GM19099 (cell line): ENCODE results near the gene HOXD13.

Experiments
- POLR2A ChIP-seq: IDR thresholded peaks from 3 replicates; pipeline ENCODE4 v1.6.1; 2011; ENCODE audit warnings: low read depth; ENCODE audit not compliant: insufficient read length; ENCODE audit errors: extremely low read depth

HOXD13 gene

DNA sequence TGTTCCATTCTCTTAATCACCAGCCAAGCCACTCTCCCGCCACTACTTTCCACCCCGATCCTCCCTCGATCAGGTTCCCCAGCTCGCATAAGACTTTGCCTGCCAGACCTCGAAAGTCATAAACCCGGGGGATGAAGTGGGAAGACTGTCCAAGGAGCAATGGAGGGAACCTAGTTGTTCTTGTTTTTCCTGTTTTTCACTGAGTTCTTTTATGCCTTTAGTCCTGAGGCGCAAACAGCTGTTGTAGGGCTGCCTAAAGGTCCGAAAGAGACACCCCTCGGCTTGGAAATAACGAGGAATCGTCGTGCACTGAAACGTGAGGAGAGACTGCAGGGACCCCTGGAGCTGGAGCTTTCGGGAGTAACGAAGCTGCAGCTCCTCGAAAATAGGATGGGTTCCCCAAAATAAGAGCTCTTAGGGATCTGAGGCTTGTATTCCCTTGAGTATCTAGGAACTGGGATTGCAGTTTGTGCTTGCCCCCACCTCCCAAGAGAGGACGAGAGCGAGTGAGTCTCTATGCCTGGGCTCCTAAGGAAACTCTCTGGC lies 5.4 kb downstream of the HOXD13 start:
- TF ChIP-seq POLR2A, result no peak

DNA sequence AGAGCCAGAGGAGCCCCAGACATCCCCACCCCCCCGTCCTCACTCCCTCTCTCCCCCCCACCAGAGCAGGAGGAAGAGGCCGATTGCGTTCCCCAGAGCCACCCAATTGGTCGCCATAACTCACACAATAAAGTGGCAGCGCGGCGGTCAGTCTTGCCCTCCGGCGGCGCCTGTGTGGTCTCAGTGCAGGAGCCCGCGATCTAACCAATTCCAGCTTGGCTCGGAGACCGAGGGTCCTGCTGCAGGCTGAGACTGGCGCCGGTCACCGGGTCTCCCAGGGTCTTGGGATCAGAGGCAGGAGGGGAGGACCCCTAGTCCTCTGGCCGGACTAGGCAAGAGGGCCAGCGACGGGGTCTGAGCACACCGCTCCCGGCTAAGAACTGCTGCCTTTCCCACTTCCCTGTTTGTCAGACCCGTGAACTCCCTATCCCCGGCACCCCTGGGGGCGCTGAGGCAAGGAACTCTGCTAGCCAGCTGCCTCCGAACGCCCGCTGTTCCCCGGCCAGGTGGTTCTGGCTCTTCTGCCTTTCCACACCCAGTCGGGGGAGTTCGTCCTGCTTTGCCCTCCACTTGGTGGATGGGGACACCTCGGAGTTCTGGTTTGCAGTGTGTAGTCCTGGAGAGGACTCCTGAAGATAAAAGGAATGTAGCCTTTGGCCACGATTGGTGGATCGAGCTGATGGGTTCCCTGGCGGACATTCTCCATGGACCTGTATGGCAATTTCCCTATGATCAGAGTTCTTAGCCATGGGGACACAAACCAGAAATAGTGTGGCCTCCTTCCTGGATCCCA lies 6.0 kb downstream of the HOXD13 start:
- no peak for TF ChIP-seq POLR2A

- TF ChIP-seq POLR2A, result no peak
Measured at GRCh38 chr2:176099159-176099727, 6.7 kb downstream of the HOXD13 start.

- no peak for TF ChIP-seq POLR2A
Measured at GRCh38 chr2:176099728-176100546, 7.4 kb downstream of the HOXD13 start, which contains the start of gene HOXD12. HOXD12 (plus strand) TSS chr2:176099795; CDS start chr2:176099802, 7 bp downstream.

GRCh38 chr2:176100547-176101140 lies 8.1 kb downstream of the HOXD13 start:
- TF ChIP-seq POLR2A, result no peak

DNA sequence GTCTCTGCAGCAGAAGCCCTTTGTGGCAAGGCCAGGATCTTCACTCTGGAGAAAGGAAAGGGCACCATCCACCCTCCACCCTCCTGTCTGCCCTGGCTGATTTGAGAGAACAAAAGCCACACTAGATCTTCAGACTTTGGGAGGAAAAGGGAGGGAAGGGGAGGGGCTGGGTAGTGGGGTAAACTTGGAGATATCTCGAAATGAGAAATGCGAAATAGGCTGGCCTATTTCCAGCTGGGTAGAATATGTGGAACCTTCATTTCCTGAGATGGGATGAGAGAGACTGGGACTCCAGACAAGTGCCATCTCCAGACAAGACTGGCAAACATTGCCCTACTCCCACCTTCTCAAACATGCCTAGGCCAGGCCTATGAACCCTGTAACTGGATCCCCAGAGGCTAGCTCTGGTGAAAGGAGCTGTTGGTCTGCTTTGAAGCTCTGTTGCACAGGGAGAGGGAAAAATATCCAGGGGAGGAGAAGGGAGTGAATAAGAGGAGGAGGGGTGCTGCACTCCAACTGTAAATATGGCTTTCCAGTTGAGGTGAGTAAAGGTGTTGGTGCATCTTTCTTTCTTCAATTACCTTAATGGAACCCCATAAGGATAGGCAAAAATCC lies 8.8 kb downstream of the HOXD13 start:
- TF ChIP-seq POLR2A, result no peak

DNA sequence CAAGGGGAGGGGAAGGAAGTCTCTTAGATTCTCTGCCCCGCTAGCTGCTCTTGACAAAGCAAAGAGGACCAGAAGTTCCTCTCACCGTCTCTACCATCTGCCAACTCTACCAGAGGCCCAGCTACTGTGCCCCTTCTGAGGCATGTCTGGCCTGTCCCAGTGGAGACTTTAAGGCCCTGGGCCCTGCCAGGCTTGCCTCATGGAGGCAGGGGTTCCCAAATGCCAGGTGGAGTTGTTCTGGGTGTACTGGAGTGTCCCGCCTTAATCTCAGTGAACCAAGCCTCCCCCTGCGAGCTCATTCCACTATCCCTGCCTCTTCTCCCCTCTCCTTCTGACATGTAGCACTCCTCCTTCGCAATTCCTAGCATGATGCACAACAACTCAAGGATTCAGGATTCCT lies 9.3 kb downstream of the HOXD13 start:
- no peak for TF ChIP-seq POLR2A

- TF ChIP-seq POLR2A, result no peak
Measured at GRCh38 chr2:176102309-176102866, 9.9 kb downstream of the HOXD13 start.

GRCh38 chr2:176103194-176103593 lies 10.7 kb downstream of the HOXD13 start:
- TF ChIP-seq POLR2A, result no peak

GRCh38 chr2:176103742-176104315 lies 11.3 kb downstream of the HOXD13 start:
- no peak for TF ChIP-seq POLR2A

- no peak for TF ChIP-seq POLR2A
Measured at GRCh38 chr2:176104316-176105077, 12.0 kb downstream of the HOXD13 start.

DNA sequence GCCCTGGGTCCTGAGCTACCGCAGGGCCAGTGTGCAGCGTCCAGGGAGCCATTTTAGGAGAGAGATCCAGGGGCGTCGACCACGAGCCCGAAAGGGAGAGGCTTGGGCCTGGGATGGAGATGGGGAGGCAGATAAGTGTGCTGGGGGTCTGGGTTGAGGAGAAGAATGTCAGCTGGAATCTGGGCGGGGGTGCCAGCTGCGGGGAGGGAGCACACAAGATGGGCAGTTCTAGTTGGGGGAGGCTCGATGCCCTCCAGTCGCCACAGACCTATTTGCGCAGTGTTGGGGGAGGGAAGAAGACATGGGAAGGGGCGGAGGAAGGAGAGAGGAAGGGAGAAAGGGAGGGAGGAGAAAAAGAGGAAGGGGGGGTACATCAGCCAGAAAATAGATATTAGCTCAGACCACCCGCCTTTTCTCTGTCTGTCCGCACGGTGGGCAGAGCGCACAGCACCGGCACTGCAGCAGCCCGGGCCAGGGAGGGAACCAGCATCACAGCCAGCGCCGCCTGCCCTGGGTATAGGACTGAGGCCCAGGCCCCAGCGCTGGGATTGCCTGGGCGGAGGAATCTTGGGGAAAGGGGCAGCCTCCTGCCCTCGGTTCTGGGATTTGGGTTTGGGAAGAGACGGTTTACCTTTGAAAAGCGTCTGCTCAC lies 12.7 kb downstream of the HOXD13 start:
- no peak for TF ChIP-seq POLR2A
